ENCODE data around the gene SYNPO2. TPM values are rescaled to one million over a fixed set of nuclear protein-coding genes. Genes with fewer than 3 reads are reported as not detected.

Gene SYNPO2
- total RNA-seq, 1 donor from 2014 or later = 109 TPM

DNA sequence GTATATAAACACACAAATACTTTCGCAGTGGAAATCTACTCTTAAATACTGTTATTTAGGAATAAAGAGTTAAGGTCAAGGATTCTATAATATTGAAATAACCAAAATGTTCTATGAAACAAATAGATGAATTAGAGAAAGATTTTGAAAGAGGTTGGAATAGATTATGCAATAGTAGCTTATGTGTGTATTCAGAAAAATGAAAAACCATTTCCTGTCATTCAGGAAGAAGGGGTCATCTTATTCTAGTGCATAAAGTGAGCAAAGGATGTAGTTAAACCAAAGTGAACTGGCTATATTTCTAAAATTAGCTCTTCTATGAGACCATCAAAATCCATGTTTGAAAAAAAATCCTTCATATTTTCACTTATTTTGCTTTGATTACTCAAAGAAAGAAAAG lies 217.0 kb downstream of the SYNPO2 start:
- intact Hi-C loops (cut with DNase I) = loop anchor here (10.0 kb wide), 1 partner anchor 109 kb away; the partner anchor contains the start of gene USP53
- peaks cover 26% of the 10 kb centered on the region for H3K4me1 ChIP-seq
- no peak overlapping the region for H3K27ac ChIP-seq

DNA sequence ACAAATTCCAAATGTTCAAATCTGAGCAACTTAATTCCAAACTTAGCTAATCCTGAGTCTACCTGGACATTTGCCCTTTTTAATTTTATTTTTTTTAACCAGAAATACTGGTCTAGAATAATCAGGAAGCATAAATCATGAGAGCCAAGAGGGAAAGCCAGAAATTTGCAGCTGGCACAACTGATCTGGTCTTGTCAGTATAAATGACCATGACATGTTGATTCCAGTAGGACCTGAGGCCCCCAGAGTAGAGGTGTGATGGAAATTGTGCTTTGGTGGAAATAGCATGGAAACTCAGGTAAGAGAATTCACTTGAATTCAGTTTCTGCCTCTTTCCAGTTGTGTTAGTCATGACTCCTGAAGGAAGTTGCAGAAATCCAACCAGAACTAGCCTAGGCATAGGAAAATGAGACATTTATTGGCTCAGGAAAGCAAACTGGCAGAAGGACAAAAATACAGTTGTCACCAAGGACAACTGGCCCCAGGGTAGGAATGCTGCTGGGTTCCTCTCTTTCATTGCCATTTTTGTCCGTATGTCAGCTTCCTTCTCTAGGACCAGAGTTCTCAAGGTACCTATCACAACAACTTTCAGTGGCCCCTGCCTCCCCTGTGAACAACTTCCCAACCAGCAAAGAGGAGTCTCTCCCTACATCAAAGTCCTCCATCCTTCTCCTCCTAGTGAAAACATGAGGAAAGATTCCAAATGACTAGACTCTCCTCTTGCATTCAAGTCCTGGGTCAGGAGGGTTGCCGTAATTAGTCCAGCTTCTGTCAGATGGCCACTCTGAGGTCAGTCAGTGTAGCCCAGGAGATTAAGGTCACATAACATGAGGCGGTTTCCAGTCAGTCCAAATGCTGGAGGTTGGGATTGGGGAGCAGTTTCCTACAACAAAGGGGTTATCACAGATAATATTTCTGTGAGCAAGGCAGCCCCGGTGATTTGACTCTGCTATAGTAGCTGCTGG lies 217.7 kb downstream of the SYNPO2 start:
- H3K27ac ChIP-seq = no peak overlapping the region
- TF ChIP-seq, protein P1, sequence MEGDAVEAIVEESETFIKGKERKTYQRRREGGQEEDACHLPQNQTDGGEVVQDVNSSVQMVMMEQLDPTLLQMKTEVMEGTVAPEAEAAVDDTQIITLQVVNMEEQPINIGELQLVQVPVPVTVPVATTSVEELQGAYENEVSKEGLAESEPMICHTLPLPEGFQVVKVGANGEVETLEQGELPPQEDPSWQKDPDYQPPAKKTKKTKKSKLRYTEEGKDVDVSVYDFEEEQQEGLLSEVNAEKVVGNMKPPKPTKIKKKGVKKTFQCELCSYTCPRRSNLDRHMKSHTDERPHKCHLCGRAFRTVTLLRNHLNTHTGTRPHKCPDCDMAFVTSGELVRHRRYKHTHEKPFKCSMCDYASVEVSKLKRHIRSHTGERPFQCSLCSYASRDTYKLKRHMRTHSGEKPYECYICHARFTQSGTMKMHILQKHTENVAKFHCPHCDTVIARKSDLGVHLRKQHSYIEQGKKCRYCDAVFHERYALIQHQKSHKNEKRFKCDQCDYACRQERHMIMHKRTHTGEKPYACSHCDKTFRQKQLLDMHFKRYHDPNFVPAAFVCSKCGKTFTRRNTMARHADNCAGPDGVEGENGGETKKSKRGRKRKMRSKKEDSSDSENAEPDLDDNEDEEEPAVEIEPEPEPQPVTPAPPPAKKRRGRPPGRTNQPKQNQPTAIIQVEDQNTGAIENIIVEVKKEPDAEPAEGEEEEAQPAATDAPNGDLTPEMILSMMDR (IDR thresholded peaks at IDR 0.05) = no peak
- TF ChIP-seq POLR2A (IDR thresholded peaks at IDR 0.05) (no peak), POLR2AphosphoS5 (IDR thresholded peaks at IDR 0.05; ENCODE audit: insufficient read depth in 1 of 2, low read depth in 1 of 2) (no peak)

More for the DNA sequence above, 217.0 kb downstream of the SYNPO2 start:
- H3K9me3 ChIP-seq = no peaks in the 10 kb centered on the region
- H3K4me3 ChIP-seq = no peak overlapping the region
- no peaks in the 10 kb centered on the region for H3K36me3 ChIP-seq
- DNase-seq (ENCODE audit: extremely low spot score in 2 of 2) = no peak
- no peak for TF ChIP-seq POLR2AphosphoS5 (IDR thresholded peaks at IDR 0.05; ENCODE audit: insufficient read depth in 1 of 2, low read depth in 1 of 2)
- TF ChIP-seq POLR2A (IDR thresholded peaks at IDR 0.05) = no peak
- TF ChIP-seq, protein P1 (IDR thresholded peaks at IDR 0.05) = no peak
- no peaks in the 10 kb centered on the region for H3K27me3 ChIP-seq

DNA sequence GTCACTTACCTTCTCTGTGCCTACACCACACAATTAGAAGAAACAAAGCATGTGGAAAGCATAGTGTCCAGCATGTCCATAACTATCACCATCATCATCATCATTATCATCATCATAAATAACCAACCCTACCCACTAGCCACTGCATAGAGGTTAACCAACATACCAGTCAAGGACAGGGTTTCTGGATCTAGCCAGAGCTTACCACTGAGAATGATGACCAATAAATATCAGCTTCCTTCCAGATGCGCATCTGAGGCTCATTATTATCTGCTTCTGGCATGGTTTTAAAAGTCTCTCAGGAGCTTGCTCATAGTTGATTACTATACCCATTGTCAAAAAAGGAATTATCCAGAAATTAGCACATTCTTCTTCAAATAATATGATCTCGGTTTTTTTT lies 221.5 kb downstream of the SYNPO2 start:
- Histone ChIP-seq H3K4me1 (peaks cover 14% of the 10 kb centered on the region), H3K27me3 (no peaks in the 10 kb centered on the region), H3K36me3 (no peaks in the 10 kb centered on the region), H3K4me3 (no peak overlapping the region), H3K27ac (no peak overlapping the region), H3K9me3 (no peaks in the 10 kb centered on the region)
- DNase-seq (ENCODE audit: extremely low spot score in 2 of 2) = no peak
- TF ChIP-seq POLR2AphosphoS5 (IDR thresholded peaks at IDR 0.05; ENCODE audit: insufficient read depth in 1 of 2, low read depth in 1 of 2) (no peak), POLR2A (IDR thresholded peaks at IDR 0.05) (no peak)
- TF ChIP-seq, protein P1 (IDR thresholded peaks at IDR 0.05) = no peak
- intact Hi-C loops (cut with DNase I) = no loop called here

More for the DNA sequence above, 217.7 kb downstream of the SYNPO2 start:
- H3K4me1 ChIP-seq = peaks cover 22% of the 10 kb centered on the region
- no peaks in the 10 kb centered on the region for H3K9me3 ChIP-seq
- DNase-seq (ENCODE audit: extremely low spot score in 2 of 2) = no peak
- H3K4me3 ChIP-seq = no peak overlapping the region
- intact Hi-C loops (cut with DNase I) = loop anchor here (10.0 kb wide), 1 partner anchor 108 kb away; the partner anchor contains the start of gene USP53
- H3K36me3 ChIP-seq = no peaks in the 10 kb centered on the region
- no peaks in the 10 kb centered on the region for H3K27me3 ChIP-seq

Other genes starting within 250 kb of the SYNPO2 start
- 12.3 TPM for gene METTL14, start 203.5 kb upstream of the SYNPO2 start, total RNA-seq
- 24.1 TPM for gene SEC24D, start 52.7 kb upstream of the SYNPO2 start, total RNA-seq
- 0.49 TPM for gene MYOZ2, start 247.0 kb downstream of the SYNPO2 start, total RNA-seq

All from vagina (tissue), 2 donors.